GM11168 (cell line): ENCODE results near the gene CCDC69.
"Not testable (repeated sequence)": the region's sequence is repeated elsewhere in the genome, so short reads cannot be mapped to it uniquely, and the experiment has no call there.

Source experiments
- in situ Hi-C: fragments of 300-500 bp; cut with MboI; formaldehyde crosslinking; loops from one replicate; pipeline ENCODE4 v1.12.0; 2022; ENCODE audit warnings: low sequenced_read_pairs; ENCODE audit not compliant: unreplicated experiment

Gene CCDC69

GRCh38 chr5:151248651-151249050, 24.8 kb upstream of the CCDC69 start:
- in situ Hi-C loops, result no loop called here

GRCh38 chr5:151245680-151246219, 21.9 kb upstream of the CCDC69 start:
- in situ Hi-C loops, result no loop called here

- in situ Hi-C loops, result no loop called here
Observed at GRCh38 chr5:151244206-151244605, 20.3 kb upstream of the CCDC69 start.

- in situ Hi-C loops, result no loop called here
Observed at GRCh38 chr5:151243564-151243963, 19.7 kb upstream of the CCDC69 start.

GRCh38 chr5:151243127-151243526, 19.2 kb upstream of the CCDC69 start:
- in situ Hi-C loops, result no loop called here

- in situ Hi-C loops, result no loop called here
Observed at GRCh38 chr5:151240924-151241635, 17.2 kb upstream of the CCDC69 start.

- in situ Hi-C loops, result not testable (repeated sequence)
Observed at GRCh38 chr5:151240268-151240835, 16.5 kb upstream of the CCDC69 start.

GRCh38 chr5:151239237-151239861, 15.5 kb upstream of the CCDC69 start:
- in situ Hi-C loops, result no loop called here

- in situ Hi-C loops, result no loop called here
Observed at GRCh38 chr5:151238303-151238741, 14.4 kb upstream of the CCDC69 start.

GRCh38 chr5:151237685-151238084, 13.8 kb upstream of the CCDC69 start:
- in situ Hi-C loops, result no loop called here

GRCh38 chr5:151236888-151237287, 13.0 kb upstream of the CCDC69 start:
- in situ Hi-C loops, result no loop called here

- in situ Hi-C loops, result not testable (repeated sequence)
Observed at GRCh38 chr5:151235239-151235571, 11.3 kb upstream of the CCDC69 start.

- in situ Hi-C loops, result no loop called here
Observed at GRCh38 chr5:151234476-151235238, 10.8 kb upstream of the CCDC69 start.

- in situ Hi-C loops, result no loop called here
Observed at GRCh38 chr5:151233616-151234085, 9.8 kb upstream of the CCDC69 start.

- in situ Hi-C loops, result no loop called here
Observed at GRCh38 chr5:151231359-151231758, 7.5 kb upstream of the CCDC69 start.

- in situ Hi-C loops, result no loop called here
Observed at GRCh38 chr5:151230048-151230680, 6.3 kb upstream of the CCDC69 start.

GRCh38 chr5:151228986-151229385, 5.1 kb upstream of the CCDC69 start:
- in situ Hi-C loops, result no loop called here

GRCh38 chr5:151227918-151228447, 4.1 kb upstream of the CCDC69 start:
- in situ Hi-C loops, result no loop called here

- in situ Hi-C loops, result no loop called here
Observed at GRCh38 chr5:151225475-151225874, 1.6 kb upstream of the CCDC69 start.

GRCh38 chr5:151225071-151225470, 1.2 kb upstream of the CCDC69 start:
- in situ Hi-C loops, result no loop called here
